DOHH2 (cell line): ENCODE measurements around the gene CEP63.

Experiments used
- CTCF ChIP-seq: fragments of 200-600 bp; sonication (generic); IDR thresholded peaks from one replicate; pipeline ENCODE4 v1.5.1; 2014; ENCODE audit warnings: antibody characterized with exemption, mild to moderate bottlenecking, low read depth, low read length; ENCODE audit not compliant: poor library complexity, severe bottlenecking
- EZH2phosphoT487 ChIP-seq: fragments of 200-600 bp; sonication (generic); IDR thresholded peaks from 2 replicates; pipeline ENCODE4 v1.6.1; 2017; ENCODE audit warnings: borderline replicate concordance, mild to moderate bottlenecking, antibody characterized with exemption, low read length, moderate library complexity, mixed read lengths

GRCh38 chr3:134568790-134569189, 82.9 kb downstream of the CEP63 start:
- TF ChIP-seq CTCF (no peak), EZH2phosphoT487 (no peak)
